GM19463 (cell line): ENCODE data around the gene GPR68.
"Not testable (repeated sequence)": the region's sequence is repeated elsewhere in the genome, so short reads cannot be mapped to it uniquely, and the experiment has no call there.

Experiments
- ATAC-seq: cut with Tn5 transposase; IDR thresholded peaks from one replicate; pipeline ENCODE4 v1.9.1; 2021; ENCODE audit warnings: mild to moderate bottlenecking, moderate library complexity; ENCODE audit not compliant: unreplicated experiment

Gene GPR68

DNA sequence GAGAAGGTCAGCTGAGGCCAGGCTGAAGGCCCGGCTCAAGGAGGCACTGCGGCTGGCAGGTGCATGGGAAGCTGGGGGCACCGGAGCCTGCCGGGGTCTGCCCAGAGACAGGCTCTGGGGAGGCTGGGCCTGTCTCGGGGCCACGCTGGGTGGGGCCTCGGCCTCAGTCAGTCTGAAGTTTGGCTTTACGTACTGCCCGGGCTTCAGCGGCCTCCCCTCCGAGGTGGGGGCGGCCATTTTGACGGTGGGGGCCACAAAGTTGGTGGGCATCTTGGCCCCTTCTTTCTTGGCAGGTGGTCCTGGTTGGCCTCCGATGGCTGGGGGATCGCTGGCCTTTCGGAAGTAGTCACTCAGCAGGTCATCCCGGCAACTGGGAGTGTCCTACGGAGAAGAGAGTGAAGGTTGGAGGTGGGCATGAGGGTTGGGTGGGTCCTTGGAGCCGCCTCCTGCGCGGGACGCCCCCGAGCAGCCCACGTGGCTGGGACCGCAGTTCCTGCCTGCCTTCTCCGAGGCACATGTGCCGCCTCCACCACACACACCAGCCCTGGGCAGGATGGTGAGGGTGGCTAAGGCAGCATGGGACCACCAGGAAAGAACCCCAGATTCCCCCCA, 28.9 kb upstream of the GPR68 start:
- ATAC-seq: no peak

DNA sequence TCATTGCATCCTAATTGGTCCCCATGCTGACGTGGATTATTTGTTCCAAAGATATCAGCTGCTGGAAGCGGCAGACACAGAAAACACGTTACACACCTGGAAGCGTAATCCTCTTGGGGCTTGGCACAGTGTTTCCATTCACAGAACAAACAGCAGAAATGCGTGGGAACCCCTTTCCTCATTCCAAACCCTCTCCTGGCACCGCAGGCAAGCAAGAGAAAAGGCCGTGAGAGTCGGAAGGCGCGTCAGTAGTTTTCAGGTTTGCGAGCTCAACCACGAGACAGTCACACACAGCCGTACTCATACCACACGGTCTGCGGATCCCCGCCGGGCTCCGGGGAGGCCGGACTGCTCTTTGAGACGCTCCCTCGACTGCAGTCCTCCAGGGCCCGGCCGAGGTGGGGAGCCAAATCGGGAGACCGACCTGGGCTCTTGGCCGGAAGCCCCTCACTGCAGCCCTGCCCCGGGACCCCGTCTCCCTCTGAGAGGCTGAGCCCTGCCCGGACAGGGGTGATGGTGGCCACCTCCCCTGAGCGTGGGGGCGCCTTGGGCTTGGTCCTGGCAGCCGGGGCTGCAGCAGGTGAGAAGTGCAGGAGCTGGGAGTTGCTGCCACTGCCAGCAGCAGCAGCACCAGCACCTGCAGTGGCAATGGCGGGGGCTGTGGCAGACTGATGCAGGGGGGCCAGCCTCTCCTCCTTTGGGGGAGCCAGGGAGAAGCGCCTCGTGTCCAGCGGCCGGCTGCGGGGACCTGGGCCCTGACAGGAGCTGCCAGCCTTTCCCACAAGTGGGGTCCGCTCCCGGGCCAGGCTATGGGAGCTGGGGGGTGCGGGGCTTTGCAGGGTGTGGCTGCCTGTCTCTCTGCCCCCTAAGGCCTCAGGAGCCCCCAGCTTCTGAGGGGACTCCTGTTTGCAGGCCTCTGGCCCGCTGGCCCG, 28.1 kb upstream of the GPR68 start:
- ATAC-seq: no peak

DNA sequence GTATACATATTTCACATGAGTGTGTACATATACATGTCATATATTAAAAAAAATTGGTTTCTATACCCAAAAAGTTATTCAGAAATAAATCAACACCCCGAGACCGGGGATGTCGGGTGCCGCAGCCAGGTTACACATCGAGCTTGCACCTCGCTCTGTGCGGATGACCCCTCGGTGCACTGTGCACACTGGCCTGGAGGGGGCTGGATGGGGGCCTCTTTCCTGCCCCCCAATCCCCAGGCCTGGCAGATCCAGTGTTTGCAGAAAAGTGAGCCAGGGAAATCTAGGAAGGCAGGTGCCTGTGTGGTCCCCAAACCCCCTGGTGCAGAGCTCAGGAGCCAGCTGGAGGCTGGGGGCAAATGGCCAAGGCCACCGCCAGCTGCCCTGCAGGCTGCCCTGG, 27.1 kb upstream of the GPR68 start:
- ATAC-seq: no peak

DNA sequence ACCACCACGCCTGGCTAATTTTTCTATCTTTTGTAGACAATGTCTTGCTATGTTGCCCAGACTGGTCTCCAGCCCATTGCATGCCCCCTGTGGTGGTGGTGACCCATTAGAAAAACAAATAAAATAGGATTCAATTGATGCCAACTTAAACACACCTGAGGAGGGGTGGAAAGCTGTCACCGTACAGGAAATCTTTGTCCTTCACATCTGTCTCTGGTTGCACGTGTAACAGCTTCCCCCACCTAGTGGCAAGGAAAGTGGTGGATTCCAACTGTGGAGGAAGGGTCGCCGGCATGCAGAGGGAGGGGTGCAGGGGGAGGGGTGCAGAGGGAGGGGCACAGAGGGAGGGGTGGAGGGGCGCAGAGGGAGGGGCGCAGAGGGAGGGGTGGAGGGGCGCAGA, 26.1 kb upstream of the GPR68 start:
- no peak for ATAC-seq

DNA sequence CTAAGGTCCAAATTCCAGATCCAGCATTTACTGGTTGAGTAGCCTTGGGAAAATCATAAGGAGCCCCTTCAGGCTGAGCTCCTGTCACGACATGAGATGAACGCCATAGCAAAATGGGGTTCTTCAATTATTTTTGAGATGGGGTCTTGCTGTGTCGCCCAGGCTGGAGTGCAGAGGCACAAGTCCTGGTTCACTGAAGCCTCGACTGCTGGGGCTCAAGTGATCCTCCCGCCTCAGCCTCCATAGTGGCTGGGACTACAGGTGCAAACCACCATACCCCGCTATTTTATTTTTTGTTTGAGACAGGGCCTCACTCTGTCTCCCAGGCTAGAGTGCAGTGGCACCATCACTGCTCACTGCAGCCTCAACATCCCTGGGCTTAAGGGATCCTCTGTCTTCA, 25.7 kb upstream of the GPR68 start:
- ATAC-seq: no peak

DNA sequence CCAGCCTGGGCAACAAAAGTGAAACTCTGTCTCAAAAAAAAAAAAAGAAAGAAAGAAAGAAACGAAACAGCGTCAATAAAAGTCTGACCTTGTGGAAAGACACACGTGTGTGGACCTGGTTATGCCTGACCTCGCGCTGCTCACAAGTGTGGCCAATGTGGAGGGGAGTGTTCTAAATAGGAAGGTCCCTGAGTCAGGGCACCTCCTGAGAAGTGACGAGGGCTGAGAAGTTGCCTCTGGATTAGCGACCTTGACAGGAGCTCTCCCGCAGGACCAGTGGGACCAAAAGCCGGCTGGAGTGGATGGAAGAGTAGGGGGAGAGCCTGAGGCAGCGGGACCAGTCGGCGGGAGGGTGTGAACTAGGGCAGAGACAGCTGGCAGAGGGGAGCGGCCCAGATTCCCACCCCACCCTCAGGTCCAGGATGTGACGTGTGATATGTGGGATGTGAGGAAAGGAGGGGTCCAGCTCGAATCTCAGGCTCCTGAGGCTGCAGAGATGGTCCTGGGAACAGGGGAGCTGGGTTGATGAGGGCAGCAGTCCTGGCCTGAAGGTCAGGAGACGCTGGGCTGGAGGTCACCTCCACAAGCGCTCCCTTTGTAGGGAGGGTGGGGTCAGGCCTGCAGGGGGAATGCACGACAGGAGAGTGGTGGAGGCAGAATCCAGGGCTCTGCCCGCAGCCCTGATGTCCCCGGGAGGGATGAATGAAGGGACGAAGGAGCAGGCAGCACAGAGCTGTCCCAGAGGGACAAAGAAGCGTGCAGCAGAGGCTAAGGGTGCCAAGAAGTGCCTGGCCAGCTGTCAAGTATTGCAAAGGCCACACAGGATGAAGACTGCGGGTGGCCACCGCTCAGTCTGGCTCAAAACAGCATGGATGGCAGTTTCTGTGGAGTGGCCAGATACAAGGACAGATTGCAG, 24.8 kb upstream of the GPR68 start:
- no peak for ATAC-seq

DNA sequence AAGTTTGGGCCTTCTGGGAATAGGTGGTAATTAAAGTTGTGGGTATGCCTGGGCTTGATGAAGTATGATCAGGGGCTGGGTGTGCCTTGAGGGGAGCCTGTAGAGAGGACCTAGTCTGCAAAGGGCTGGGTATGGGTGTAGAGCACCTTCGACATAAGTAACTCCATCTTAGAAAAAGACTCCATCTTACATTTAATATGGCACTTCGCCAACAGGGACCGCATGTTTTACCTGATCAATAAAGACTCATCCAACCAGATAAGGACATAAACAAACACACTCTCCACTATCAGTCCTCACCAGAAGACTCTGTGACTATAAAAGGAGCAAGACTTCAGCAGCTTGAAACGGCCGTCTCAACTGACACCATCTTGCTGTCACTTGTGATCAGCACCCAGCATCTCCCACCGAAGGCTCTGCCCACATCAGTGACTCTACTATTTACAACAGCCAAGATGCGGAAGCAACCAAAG, 23.5 kb upstream of the GPR68 start:
- no peak for ATAC-seq

DNA sequence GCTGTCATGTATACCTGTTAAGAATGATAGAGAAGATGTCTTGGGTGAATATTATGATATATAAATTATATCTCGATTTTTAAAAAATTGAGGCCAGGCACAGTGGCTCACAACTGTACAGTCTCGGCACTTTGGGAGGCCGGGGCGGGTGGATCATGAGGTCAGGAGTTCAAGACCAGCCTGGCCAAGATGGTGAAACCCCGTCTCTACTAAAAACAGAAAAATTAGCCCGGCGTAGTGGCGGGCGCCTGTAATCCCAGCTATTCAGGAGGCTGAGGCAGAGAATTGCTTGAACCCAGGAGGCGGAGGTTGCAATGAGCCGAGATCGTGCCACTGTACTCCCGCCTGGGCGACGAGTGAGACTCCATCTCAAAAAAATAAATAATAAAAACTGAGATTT, 21.8 kb upstream of the GPR68 start:
- ATAC-seq: not testable (repeated sequence)

DNA sequence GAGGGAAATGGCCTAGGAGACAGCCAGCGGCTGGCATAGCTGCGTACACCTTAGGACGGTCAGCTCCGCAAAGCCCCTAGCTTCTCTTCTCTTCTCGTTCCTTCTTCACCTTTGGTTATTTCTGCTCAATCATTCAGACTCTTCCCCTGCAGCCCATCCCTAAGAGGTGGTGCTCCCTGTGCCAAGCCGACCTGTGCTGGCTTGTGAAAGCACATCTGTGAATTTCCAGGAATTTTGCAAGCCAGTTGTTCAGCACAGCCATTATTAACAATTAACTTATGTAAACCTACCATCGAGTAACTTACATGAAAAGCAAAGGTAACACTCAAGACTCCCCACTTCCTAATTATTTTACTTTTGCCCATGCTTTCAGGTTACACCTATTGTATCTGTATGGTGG, 20.9 kb upstream of the GPR68 start:
- ATAC-seq: no peak

DNA sequence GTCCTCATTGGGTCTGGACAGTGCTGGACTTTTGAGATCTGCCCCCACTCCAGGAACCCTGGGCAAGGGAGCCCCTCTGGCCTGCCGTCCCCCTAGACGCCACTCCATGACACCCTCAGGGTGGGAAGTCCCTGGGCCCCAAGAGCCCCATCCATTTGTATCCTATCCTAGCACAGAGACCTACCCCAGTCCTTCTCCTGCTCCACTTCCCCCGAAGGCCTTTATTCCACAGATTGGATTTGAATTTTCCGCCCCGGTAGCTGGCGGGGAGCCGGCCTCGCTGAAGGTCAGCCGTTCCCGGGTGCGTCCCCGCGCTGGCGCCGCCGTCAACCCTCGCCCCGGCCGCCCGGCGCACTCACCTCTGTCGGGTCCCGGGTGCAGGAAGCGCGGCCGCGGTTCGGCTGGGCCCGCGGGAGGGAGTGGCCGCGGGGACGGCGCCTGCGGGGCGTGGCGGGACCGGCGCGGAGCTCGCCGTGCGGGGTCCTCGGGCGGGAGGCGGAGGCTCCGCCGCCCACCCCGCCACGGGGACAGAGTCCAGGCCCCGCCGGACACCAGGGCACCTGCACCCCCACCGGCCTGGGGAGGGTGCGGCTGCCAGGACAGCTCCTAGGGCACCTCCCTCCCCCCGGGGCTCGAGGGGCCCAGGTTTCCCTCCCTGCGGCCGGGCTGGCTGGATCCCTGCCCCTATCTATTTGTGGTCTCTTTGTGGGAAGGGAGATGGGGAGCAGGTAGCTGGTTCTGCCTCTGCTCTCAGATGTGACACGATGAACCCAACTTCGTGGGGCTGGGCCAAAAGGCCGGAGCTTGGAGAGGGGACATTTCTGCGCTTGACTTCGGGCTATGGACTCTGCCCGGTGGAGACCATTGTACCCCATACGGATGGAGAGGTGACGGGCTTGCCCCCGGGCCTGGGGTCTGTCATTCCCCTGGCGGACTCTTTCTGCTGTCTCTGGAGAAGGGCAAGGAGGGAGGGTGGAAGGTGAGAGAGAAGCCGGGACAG, 19.9 kb upstream of the GPR68 start:
- ATAC-seq: no peak

DNA sequence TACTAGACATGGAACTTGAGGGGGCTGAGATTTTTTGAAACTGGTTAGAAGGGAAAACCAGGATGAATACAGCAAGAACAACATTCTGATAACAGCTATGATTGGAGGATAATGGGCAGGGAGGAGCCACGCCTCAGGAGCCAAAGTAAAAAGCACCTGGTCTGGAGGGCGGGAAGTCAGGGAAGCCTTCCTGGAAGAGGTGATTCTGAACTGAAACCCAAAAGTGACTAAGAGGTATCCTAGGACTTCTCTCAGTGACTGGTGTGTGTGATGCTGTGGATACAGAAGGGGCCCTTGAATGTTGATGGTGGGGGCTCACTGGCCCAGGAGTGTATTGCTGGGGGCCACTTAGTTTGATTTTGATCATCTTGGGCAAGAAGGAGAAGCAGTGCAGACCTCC, 18.8 kb upstream of the GPR68 start:
- no peak for ATAC-seq

DNA sequence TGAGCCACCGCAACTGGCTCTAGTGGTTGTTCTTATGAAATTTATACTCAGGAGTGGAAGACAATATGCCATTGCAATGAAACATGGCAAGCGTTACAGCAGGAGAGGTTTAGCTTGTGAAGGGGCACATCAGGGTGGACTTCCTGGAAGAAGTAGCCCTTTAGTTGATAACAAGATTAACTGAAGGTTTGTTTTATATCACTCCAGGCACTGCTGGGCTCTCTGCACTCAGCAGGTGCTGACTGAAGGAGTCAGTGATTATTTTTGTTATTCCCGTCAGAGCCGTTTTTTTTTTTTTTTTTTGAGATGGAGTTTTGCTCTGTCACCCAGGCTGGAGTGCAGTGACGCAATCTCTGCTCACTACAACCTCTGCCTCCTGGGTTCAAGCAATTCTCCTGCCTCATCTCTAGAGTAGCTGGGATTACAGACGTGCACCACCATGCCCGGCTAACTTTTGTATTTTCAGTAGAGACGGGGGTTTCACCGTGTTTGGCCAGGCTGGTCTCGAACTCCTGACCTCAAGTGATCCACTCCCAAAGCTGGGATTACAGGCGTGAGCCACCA, 17.6 kb upstream of the GPR68 start:
- ATAC-seq: no peak

DNA sequence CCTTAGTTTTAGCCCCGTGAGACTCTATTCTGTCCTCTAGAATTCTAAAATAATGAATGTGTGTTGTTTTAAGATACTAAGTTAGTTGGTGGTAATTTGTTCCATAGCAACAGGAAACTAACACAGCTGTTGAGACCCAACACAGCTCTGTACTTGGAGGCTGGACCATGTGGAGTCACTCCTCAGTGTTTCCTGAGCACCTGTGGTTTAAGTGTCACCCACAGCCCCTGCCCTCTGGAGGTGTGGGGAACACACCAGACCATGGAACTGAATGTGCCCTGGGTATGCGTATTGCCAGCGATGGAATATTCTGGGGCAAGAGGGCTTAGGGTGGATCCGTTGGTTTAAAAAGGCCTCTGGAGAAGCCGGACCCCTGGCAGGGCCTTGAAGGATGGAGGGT, 16.6 kb upstream of the GPR68 start:
- ATAC-seq: no peak

DNA sequence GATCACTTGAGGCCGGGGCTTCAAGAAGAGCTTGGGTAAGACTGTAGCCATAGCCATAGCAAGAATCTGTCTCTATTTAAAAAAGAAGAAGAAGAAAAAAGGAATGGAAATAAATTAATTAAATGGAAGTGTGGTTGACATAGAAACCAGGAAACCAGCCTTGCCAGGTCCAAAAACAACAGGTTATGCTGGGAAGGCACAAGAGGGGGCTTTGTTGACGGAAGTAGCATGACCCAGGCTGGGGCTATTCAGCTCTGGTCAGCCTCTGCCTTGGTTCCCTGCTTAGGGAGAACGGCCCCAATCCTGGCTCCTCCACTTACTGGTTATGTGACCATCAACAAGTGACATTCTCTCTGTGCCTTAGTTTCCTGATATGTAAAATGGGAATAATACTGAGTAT, 14.4 kb upstream of the GPR68 start:
- ATAC-seq: no peak

DNA sequence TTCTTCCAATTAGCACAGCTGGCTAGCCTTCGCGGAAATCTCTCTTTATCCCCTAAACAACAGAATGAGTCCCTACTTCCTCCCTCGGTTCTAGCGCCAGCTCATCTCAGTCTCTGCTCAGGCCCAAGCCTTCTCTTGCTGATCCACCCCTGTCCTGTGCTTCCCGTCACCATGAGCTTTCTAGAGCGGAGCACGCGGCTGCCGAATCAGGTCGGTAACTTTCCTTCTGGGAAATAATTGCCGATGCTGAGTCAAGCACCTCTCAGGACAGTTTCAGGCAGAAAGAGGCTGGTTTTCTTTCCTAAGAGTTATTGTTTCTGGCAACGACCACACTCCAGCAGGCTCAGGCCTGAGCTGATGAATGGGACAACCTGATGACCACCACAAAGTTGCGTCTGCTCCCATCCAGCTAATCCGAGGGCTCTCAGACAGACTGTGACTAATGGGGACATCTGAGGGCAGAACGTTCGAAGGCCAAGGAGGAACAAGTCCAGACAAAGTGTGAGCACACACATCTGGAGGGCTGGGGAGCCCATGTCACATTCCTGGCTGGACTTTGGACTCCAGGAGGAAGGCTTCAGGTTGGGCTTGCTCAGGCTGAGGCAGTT, 13.6 kb upstream of the GPR68 start:
- no peak for ATAC-seq

DNA sequence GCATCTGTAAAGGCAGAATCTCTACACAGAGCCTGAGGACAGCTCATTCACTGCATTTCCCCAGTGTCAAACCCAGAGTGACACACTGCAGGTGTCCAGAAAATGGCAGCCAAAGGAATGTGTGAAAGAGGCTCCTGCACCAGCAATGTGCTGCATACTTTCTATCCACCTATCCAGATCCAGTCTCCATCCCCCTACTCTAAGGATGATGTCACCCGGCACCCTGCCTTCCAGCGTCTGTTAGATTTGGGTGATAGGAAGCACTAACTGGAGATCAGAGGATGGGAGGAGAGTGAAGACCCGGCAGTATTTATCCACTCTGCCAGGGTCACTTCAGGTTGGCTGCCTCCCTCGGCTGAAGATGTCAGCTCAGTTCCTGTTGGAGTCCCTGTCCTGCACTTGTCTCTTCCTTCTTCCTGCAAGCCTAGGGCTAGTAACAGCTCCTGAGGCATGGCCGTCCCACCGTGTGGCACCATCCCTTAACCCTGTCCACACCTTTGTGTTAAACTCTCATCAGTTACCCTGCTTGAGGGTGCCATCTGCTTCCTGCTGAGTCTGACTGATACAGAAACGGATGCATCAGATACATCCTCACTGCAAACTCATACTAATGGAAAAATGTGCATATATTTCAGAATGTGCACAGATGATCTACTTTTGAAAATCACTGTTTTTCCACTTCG, 13.0 kb upstream of the GPR68 start:
- ATAC-seq: no peak

DNA sequence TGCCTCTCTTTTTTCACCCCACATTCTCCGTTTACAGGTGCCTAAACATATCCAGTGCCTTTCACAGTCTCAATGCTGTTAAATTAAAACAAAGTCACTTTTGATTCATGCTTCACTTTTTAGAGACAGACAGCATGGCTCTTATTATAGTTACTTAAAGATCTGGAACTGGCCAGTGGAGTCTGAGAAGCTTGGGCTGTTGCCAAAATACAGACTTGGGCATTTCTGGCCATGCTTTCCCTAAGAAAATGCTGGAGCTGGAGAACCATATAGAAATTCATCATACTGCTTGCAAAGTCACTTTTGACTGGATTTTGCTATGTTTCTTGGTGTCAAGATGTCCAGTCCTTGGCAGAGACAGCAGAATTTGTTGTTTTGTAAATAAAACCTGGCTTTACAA, 12.2 kb upstream of the GPR68 start:
- ATAC-seq: no peak

DNA sequence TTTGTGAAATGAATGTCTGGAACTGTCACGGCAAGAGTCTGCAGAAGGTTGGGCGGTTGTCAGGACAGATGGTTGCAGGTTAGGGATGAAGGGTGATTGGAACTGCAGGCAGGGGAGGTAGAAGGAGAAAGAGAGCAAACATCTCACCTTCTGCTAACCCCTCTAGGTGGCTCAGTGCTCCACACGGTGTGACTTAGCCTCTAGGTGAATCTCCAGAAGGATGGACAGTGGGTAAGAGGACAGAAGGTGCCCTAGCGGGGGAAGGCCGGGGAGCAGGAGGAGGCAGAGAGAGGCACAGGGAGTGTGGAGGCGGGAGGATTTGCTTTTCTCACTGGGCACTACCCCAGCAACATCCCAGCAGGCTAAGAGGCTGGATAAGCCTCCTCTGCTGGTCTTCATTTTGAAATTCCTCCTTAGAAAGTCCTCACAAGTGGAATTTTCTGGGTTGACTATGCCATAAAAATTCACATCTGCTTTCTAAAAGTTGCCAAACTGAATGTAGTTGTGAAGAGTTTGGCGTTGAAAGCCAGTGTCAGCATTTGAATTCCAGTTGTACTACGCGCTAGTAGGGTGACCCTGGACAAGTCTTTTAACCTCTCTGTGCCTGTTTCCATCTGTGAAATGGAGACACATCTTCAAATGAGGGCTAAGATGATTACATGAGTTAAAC, 10.7 kb upstream of the GPR68 start:
- no peak for ATAC-seq
